LoVo (cell line): ENCODE results near the gene C2.
A peak's percentile ranks its signal among the peaks of the same experiment; 100 is the strongest.
"Not testable (repeated sequence)": the region's sequence is repeated elsewhere in the genome, so short reads cannot be mapped to it uniquely, and the experiment has no call there.

Experiments
- DNase-seq: peaks from one replicate; pipeline ENCODE4 v3.0.0-alpha.2; 2016; ENCODE audit warnings: low spot score

Gene C2

GRCh38 chr6:31958741-31959739 lies 31.5 kb downstream of the C2 start, which contains the start of the genes NELFE and SKIC2:
TSS of gene NELFE (minus strand) at chr6:31958971. CDS start at chr6:31958446, 525 bp downstream.
TSS of gene SKIC2 (plus strand) at chr6:31959175. CDS start at chr6:31959193, 18 bp downstream.
- DNase-seq, result peak; percentile 98

GRCh38 chr6:31961616-31962015 lies 34.1 kb downstream of the C2 start:
- no peak for DNase-seq

GRCh38 chr6:31963921-31964320 lies 36.4 kb downstream of the C2 start:
- no peak for DNase-seq

GRCh38 chr6:31965700-31966099 lies 38.2 kb downstream of the C2 start:
- no peak for DNase-seq

GRCh38 chr6:31966506-31966905 lies 39.0 kb downstream of the C2 start:
- DNase-seq, result no peak

- DNase-seq, result no peak
Observed at GRCh38 chr6:31966997-31967925, 39.7 kb downstream of the C2 start.

GRCh38 chr6:31967926-31968320 lies 40.4 kb downstream of the C2 start:
- no peak for DNase-seq

GRCh38 chr6:31968326-31968725 lies 40.8 kb downstream of the C2 start:
- DNase-seq, result no peak

- DNase-seq, result no peak
Observed at GRCh38 chr6:31968791-31969711, 41.5 kb downstream of the C2 start.

- DNase-seq, result no peak
Observed at GRCh38 chr6:31969712-31970603, 42.4 kb downstream of the C2 start.

- no peak for DNase-seq
Observed at GRCh38 chr6:31970604-31971271, 43.2 kb downstream of the C2 start.

GRCh38 chr6:31971279-31971992 lies 43.9 kb downstream of the C2 start:
- no peak for DNase-seq

GRCh38 chr6:31971993-31972708 lies 44.6 kb downstream of the C2 start, which contains the start of gene DXO:
TSS of gene DXO (minus strand) at chr6:31972138. CDS start at chr6:31971675, 463 bp downstream.
- peak; percentile 97 for DNase-seq

GRCh38 chr6:31972709-31973350 lies 45.3 kb downstream of the C2 start:
- no peak for DNase-seq

GRCh38 chr6:31976065-31976464 lies 48.5 kb downstream of the C2 start:
- not testable (repeated sequence) for DNase-seq

- no peak for DNase-seq
Observed at GRCh38 chr6:31977816-31978431, 50.4 kb downstream of the C2 start.

- no peak for DNase-seq
Observed at GRCh38 chr6:31978831-31979230, 51.3 kb downstream of the C2 start.
